GM12873 (cell line): ENCODE results near the gene ZNF75A.

Experiments used
- CTCF ChIP-seq: IDR thresholded peaks from 2 replicates; pipeline ENCODE4 v1.5.1; 2012; ENCODE audit warnings: low read depth, mild to moderate bottlenecking, moderate library complexity, low read length, control low read depth; ENCODE audit not compliant: insufficient read depth; ENCODE audit errors: missing control alignments

ZNF75A gene

GRCh38 chr16:3295783-3296182, 9.5 kb upstream of the ZNF75A start:
- no peak for TF ChIP-seq CTCF

DNA sequence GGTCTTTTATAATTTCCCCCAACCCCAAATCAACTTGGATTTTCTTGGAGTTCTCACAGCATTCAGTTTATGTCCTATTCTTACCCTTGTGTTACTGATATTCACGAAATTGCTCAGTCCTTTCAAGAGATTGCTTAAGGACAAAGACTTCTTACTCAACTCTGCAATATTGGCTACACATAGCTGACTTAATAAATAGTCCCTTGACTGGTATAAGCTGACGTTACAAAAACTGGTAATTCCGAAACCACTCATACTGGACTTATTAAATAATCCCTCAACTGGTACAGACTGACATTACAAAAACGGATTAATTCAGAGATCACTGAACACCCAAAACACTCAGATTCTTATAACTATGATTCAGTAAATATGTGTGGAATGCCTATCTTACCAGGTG, 927 bp upstream of the ZNF75A start:
- no peak for TF ChIP-seq CTCF

DNA sequence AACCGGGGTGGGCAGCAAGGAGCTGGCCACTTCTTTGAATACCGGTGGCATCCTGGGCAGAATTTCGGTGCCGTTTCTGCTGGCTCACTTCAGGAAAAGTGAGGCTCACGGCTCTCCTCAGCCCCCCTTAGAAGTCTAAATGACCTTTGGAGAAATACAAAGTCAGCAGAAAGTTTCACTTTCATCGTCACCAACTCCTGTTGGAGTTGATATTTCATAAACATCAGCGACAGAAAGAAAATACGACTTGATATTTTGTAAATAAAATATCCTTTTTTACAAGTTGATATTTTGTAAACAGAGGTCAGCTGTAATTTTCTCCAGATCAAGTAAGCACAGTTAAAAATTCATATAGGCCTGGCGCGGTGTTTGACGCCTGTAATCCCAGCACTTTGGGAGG, 781 bp downstream of the ZNF75A start:
- TF ChIP-seq CTCF: no peak

GRCh38 chr16:3311496-3311895, 6.2 kb downstream of the ZNF75A start:
- TF ChIP-seq CTCF: no peak

DNA sequence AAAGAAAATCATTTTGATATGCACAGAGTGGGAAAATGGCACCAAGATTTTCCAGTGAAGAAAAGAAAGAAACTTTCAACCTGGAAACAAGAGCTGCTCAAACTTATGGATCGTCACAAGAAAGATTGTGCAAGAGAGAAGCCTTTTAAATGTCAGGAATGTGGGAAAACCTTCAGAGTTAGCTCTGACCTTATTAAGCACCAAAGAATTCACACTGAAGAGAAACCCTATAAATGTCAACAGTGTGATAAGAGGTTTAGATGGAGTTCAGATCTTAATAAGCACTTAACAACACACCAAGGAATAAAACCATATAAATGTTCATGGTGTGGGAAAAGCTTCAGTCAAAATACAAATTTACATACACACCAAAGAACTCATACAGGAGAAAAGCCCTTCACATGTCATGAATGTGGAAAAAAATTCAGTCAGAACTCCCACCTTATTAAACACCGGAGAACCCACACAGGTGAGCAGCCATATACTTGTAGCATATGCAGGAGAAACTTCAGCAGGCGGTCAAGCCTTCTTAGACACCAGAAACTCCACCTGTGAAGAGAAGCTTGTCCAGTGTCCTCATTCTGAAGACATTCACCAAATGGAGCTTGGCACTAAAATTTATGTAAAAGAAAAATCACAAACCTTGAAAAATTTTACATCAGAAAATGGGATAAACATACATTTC, 12.2 kb downstream of the ZNF75A start:
- no peak for TF ChIP-seq CTCF

GRCh38 chr16:3321816-3322215, 16.5 kb downstream of the ZNF75A start:
- no peak for TF ChIP-seq CTCF

GRCh38 chr16:3327514-3327913, 22.2 kb downstream of the ZNF75A start:
- TF ChIP-seq CTCF: no peak
